ENCODE results near the gene CFI.

DNA sequence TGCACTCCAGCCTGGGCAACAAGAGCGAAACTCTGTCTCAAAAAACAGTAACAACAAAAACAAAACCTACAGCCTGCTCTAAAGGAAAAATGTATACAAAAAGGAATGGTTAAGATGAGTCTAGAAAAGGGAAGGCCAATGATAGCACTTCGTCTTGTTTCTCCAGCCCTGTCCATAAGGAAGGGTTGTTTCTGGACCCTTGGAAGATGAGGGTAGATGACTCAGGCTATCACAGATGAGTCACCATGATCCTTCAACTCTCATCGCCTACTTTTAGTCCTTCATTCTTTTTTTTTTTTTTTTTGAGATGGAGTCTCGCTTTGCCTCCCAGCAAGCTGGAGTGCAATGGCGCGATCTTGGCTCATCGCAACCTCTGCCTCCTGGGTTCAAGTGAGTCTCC lies 80.8 kb downstream of the CFI start:
- TF ChIP-seq, protein P1, sequence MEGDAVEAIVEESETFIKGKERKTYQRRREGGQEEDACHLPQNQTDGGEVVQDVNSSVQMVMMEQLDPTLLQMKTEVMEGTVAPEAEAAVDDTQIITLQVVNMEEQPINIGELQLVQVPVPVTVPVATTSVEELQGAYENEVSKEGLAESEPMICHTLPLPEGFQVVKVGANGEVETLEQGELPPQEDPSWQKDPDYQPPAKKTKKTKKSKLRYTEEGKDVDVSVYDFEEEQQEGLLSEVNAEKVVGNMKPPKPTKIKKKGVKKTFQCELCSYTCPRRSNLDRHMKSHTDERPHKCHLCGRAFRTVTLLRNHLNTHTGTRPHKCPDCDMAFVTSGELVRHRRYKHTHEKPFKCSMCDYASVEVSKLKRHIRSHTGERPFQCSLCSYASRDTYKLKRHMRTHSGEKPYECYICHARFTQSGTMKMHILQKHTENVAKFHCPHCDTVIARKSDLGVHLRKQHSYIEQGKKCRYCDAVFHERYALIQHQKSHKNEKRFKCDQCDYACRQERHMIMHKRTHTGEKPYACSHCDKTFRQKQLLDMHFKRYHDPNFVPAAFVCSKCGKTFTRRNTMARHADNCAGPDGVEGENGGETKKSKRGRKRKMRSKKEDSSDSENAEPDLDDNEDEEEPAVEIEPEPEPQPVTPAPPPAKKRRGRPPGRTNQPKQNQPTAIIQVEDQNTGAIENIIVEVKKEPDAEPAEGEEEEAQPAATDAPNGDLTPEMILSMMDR (IDR thresholded peaks at IDR 0.05): no peak
- TF ChIP-seq POLR2A (IDR thresholded peaks at IDR 0.05): no peak
